Fibroblast of skin of right quadriceps (primary cell): ENCODE results near the gene SCN3B.

Experiments
- DNase-seq: peaks from one replicate; pipeline ENCODE4 v3.0.0-alpha.2; 2013

Gene SCN3B

GRCh38 chr11:123653827-123654565 lies 428 bp downstream of the SCN3B start:
- DNase-seq = peak; percentile 24

- no peak for DNase-seq
Observed at GRCh38 chr11:123653483-123653826, 969 bp downstream of the SCN3B start.

GRCh38 chr11:123652599-123652998 lies 1.8 kb downstream of the SCN3B start:
- no peak for DNase-seq

- DNase-seq = no peak
Observed at GRCh38 chr11:123650901-123651300, 3.5 kb downstream of the SCN3B start.

GRCh38 chr11:123645286-123645975 lies 9.0 kb downstream of the SCN3B start:
- no peak for DNase-seq

- DNase-seq = no peak
Observed at GRCh38 chr11:123642435-123642834, 12.0 kb downstream of the SCN3B start.

- no peak for DNase-seq
Observed at GRCh38 chr11:123641495-123641840, 13.0 kb downstream of the SCN3B start.

- peak; percentile 23 for DNase-seq
Observed at GRCh38 chr11:123640677-123641494, 13.5 kb downstream of the SCN3B start.

- no peak for DNase-seq
Observed at GRCh38 chr11:123640029-123640428, 14.4 kb downstream of the SCN3B start.

- no peak for DNase-seq
Observed at GRCh38 chr11:123630126-123630608, 24.3 kb downstream of the SCN3B start.

GRCh38 chr11:123628936-123629683 lies 25.3 kb downstream of the SCN3B start:
- DNase-seq = peak; percentile 17

- no peak for DNase-seq
Observed at GRCh38 chr11:123624974-123625373, 29.4 kb downstream of the SCN3B start.

- DNase-seq = no peak
Observed at GRCh38 chr11:123622576-123622975, 31.8 kb downstream of the SCN3B start.

GRCh38 chr11:123616505-123617198 lies 37.8 kb downstream of the SCN3B start:
- DNase-seq = peak; percentile 11

GRCh38 chr11:123611698-123612097 lies 42.7 kb downstream of the SCN3B start:
- DNase-seq = no peak

- DNase-seq = no peak
Observed at GRCh38 chr11:123608945-123609344, 45.5 kb downstream of the SCN3B start.

- DNase-seq = no peak
Observed at GRCh38 chr11:123608371-123608770, 46.1 kb downstream of the SCN3B start.

GRCh38 chr11:123607781-123608180 lies 46.6 kb downstream of the SCN3B start:
- DNase-seq = no peak

- DNase-seq = no peak
Observed at GRCh38 chr11:123603666-123604065, 50.8 kb downstream of the SCN3B start.

- no peak for DNase-seq
Observed at GRCh38 chr11:123601743-123602142, 52.7 kb downstream of the SCN3B start.

- DNase-seq = peak; percentile 89
Observed at GRCh38 chr11:123601136-123601535, 53.3 kb downstream of the SCN3B start.

GRCh38 chr11:123597859-123598258 lies 56.6 kb downstream of the SCN3B start:
- DNase-seq = no peak
